HT-29 (cell line): ENCODE results near the gene PANX1. TPM values are rescaled to one million over a fixed set of nuclear protein-coding genes. Genes with fewer than 3 reads are reported as not detected.

Experiments used
- DNase-seq: peaks from one replicate; pipeline ENCODE4 v3.0.0-alpha.2; 2015; ENCODE audit warnings: low spot score
- total RNA-seq: library from RNA; depleted of rRNA; stranded (reverse); fragments of >200 nt; shearing (Covaris generic); gene quantifications from 2 replicates; pipeline ENCODE4 v1.2.3, GENCODE V29; 2014

Gene PANX1
- total RNA-seq, 1 experiment from 2014 or later: 26.1 TPM

- no peak for DNase-seq
These were observed 55.7 kb downstream of the PANX1 start for GRCh38 chr11:94184362-94184761.

- no peak for DNase-seq
These were observed 56.2 kb downstream of the PANX1 start for GRCh38 chr11:94184846-94185245.

DNA sequence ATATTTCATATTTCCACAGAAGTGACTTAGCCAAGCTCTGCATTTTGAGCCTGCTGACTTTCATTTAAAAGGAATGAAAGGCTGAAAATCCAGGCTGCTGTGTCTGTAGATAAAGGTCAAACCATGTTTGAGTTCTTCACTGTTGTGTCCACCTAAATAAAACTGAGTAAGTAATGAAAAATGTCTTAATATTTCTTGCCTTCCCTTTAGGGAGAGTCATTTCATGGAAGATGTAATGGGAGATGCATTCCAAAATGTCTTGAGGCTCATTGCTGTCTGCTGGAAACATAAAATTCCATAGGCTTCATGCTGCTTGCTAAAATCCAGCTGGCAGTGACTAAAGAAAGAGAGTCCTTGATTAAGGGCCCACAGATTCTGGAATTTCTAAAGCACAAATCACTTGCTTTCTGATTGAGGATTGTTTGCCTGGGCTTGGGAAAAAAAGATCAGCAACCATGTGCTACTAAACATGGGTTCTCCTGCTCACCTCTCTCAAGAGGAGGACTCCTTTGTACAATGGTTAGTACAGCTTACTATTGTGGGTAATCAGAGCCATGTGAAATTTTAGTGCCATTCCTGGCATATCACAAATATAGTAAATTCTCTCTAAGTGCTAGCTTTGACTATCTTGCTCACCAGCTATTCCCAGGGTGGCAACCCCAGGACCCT lies 56.9 kb downstream of the PANX1 start:
- no peak for DNase-seq

- no peak for DNase-seq
These were observed 57.9 kb downstream of the PANX1 start for GRCh38 chr11:94186342-94187203.

GRCh38 chr11:94193288-94193687 lies 64.6 kb downstream of the PANX1 start:
- no peak for DNase-seq

GRCh38 chr11:94194712-94195111 lies 66.1 kb downstream of the PANX1 start:
- DNase-seq: no peak

DNA sequence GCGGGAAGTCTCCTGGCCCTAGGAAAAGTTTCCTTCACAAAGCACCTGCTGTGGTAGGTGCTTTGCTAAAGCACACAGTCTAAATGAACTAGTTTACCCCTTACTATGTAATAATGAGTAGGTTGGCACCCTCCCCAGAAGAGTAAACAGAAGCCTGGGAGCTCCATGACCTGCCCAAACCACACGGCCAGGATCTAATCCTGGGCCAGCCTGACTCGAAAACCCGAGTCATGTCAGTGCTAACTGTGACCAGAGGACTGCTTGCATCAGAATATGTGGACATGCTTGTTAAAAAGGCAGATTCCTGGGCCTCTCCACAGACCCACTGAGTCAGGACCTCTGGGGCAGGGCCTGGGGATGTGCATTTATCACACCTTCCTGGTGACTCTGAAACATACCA lies 67.7 kb downstream of the PANX1 start:
- no peak for DNase-seq

- DNase-seq: no peak
These were observed 70.1 kb downstream of the PANX1 start for GRCh38 chr11:94198718-94199117.

- DNase-seq: no peak
These were observed 70.8 kb downstream of the PANX1 start for GRCh38 chr11:94199136-94200130.

DNA sequence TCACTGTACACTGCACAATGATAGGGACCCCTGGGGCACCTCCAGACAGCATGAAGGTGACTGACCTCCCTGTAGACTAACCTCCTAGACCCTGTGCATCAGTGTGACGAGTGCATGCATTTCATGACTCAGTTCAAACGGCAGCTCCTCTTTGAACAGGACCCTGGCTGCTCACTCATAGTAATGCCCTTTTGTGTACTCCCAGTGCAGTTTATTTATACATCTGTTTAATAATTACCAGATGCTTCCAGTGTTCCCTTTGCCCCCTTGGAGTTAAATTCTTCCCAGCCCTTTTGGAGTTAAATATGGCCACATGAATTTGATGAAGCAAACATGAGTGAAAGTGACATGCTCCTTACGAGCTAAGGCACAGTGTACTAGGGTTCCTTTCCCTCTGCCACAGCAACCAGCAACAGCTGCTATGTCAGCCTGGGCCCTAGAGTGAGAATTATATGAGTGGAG lies 72.4 kb downstream of the PANX1 start:
- DNase-seq: no peak

- DNase-seq: no peak
These were observed 74.4 kb downstream of the PANX1 start for GRCh38 chr11:94203070-94203469.

DNA sequence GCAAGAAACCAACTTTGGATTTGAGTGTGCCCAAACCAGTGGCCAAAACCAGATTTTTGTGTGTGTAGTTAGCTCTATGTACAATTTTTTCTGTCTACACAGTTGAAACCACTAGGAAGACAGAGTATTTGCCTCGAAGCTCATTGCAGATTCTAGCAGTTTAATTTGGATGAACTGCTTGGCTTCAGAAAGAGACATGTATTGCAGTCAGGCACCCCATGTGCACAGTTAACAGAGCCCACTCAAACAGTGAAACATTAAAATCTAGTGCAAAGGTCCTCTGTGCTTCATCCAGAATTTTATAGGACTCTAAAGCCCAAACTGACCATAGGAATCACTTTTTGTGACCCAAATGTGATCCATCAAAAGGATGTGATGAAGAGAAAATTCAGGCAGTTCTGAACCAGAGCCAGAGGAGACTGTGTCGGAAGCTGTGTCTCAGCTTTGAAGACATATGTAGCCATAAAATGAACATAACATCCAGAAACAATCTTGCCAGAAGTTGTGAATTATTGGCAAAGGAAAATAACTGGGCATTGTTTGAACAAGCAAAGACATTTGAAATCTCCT lies 82.7 kb downstream of the PANX1 start:
- DNase-seq: no peak

DNA sequence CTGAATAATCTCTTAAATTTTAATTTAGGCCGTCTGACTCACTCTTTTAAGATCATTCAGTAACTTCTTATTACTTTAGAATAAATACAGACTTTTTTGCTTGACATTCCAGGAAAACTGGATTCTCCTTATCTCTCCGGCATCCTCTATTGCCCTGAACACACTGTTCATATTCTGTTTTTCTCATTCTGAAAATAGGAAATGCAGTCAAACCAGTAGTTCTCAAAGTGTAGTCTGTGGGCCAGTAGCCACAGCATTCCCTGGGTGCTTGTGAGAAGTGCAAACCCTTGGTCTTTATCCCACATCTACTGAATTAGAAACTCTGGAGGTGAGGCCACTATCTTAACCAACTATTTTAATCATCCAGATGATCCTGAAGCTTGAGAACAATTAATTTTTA lies 84.3 kb downstream of the PANX1 start:
- DNase-seq: no peak

- no peak for DNase-seq
These were observed 89.1 kb downstream of the PANX1 start for GRCh38 chr11:94217705-94218104.

DNA sequence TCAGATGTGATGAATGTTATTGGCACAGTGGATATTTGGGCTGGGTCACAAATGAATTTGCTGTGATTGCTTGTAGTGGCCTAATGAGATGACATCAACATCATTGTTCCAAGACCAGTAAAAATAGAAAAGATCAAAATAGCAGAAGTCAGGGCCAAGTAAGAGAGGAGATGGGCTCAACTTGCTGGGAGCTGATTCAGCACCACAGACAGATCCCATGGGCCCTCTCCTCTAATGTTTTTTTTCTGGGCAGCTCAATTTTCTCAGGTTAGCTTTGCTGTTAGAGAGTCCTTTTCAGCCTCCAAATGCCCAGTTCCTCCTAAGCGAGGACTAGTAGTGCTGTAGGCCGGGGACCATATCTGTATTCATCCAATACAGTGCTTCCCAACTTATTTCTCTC lies 89.7 kb downstream of the PANX1 start:
- no peak for DNase-seq

DNA sequence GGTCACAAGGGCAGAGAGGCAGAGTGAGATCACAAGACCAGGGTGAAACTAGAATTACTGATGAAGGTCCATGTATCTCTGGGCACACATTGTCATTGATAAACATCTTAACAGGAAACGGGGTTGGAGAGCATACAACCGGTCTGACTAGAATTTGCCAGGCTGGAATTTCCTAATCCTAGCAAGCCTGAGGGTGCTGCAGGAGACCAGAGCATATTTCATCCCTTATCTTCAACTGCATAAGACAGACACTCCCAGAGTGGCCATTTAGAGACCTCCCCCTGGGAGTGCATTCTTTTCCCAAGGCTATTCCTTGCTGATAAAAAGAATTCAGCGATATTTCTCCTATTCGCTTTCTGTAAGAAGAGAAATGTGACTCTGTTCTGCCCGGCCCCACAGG lies 91.1 kb downstream of the PANX1 start:
- DNase-seq: peak; percentile 18

GRCh38 chr11:94224078-94224477 lies 95.4 kb downstream of the PANX1 start:
- no peak for DNase-seq
